Prostate gland (tissue), 2 donors: ENCODE measurements around the gene ADGRG1.

ENCODE experiments used
- POLR2A ChIP-seq: fragments of 450-650 bp; IDR thresholded peaks from one replicate; pipeline ENCODE4 v1.6.1; 2016; ENCODE audit warnings: antibody characterized with exemption, mild to moderate bottlenecking
- TF ChIP-seq, protein P1 (sequence below), 4 experiments: fragments of 200-600 bp in 2 of 4; fragments of 450-650 bp in 2 of 4; sonication (generic) in 2 of 4; IDR thresholded peaks; 1 replicate in 3 of 4; 2 replicates in 1 of 4; pipeline ENCODE4 v1.5.1; 2016 to 2019; ENCODE audit warnings: antibody characterized with exemption in 4 of 4, mild to moderate bottlenecking in 2 of 4, moderate library complexity in 2 of 4

DNA sequence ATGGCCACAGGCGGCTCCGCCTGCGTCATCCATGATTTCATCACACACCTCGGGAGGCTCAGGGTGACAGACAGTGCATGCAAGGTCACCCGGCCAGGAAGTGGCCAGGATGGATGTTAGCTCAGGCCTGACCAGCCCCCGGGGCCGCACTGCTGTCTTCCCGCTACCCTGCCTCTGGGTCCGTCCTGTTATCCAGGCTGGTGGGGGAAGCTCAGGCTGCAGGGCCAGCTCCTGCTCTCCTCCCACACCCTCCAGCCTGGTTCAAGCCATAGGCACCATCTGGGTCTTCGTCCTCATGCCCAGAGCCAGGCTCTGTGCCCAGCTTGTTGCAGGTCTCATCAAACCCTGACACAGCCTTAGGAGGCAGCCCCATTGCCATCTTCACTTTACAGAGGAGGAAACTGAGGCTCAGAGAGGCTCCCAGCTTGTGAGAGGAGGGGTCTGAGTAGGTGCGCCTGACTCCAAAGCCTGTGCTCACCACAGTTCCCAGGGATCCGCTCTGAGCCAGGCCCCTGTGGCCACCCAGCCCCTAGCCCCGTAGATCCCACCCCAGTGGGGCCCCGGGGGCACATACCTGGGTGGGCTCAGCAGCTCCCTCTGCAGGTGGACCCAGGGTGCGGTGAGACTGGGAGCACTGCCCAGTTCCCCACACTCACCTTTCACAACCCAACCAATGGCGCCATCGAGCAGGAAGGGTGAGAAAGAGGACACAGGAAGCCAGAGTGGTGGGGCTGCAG lies 39.3 kb downstream of the ADGRG1 start:
- TF ChIP-seq, protein P1, sequence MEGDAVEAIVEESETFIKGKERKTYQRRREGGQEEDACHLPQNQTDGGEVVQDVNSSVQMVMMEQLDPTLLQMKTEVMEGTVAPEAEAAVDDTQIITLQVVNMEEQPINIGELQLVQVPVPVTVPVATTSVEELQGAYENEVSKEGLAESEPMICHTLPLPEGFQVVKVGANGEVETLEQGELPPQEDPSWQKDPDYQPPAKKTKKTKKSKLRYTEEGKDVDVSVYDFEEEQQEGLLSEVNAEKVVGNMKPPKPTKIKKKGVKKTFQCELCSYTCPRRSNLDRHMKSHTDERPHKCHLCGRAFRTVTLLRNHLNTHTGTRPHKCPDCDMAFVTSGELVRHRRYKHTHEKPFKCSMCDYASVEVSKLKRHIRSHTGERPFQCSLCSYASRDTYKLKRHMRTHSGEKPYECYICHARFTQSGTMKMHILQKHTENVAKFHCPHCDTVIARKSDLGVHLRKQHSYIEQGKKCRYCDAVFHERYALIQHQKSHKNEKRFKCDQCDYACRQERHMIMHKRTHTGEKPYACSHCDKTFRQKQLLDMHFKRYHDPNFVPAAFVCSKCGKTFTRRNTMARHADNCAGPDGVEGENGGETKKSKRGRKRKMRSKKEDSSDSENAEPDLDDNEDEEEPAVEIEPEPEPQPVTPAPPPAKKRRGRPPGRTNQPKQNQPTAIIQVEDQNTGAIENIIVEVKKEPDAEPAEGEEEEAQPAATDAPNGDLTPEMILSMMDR (IDR thresholded peaks at IDR 0.05), result peak in 1 of 4 experiments; percentile 36
- no peak for TF ChIP-seq POLR2A
